RWPE2 (cell line): ENCODE data around the gene SMIM10L2A.

Source experiments
- ATAC-seq: fragments of 200-7000 bp; cut with Tn5 transposase; 3 replicates; pipeline ENCODE4 v1.9.1; 2021; ENCODE audit warnings: low read depth
- DNase-seq: peaks from one replicate; pipeline ENCODE4 v3.0.0-alpha.2; 2020; ENCODE audit warnings: low spot score
- H3K27ac ChIP-seq: fragments of 450-650 bp; 2 replicates; pipeline ENCODE4 v1.5.1; 2017; ENCODE audit warnings: mild to moderate bottlenecking; ENCODE audit not compliant: poor library complexity, severe bottlenecking
- H3K27me3 ChIP-seq: fragments of 250-450 bp; sonication (Bioruptor Pico); 2 replicates; pipeline ENCODE4 v1.5.1; 2021; ENCODE audit warnings: mild to moderate bottlenecking, moderate library complexity; ENCODE audit not compliant: insufficient read depth, poor library complexity, severe bottlenecking
- H3K36me3 ChIP-seq: fragments of 250-450 bp; sonication (Bioruptor Pico); 2 replicates; pipeline ENCODE4 v1.5.1; 2020; ENCODE audit warnings: low read depth, mild to moderate bottlenecking, moderate library complexity
- H3K4me1 ChIP-seq: fragments of 250-450 bp; sonication (Bioruptor Pico); 2 replicates; pipeline ENCODE4 v1.5.1; 2021; ENCODE audit warnings: mild to moderate bottlenecking, moderate library complexity; ENCODE audit not compliant: insufficient read depth, poor library complexity, severe bottlenecking
- H3K4me3 ChIP-seq: fragments of 250-450 bp; sonication (Bioruptor Pico); 2 replicates; pipeline ENCODE4 v1.5.1; 2021; ENCODE audit warnings: mild to moderate bottlenecking, moderate library complexity; ENCODE audit not compliant: severe bottlenecking
- H3K9me3 ChIP-seq: fragments of 250-450 bp; sonication (Bioruptor Pico); 2 replicates; pipeline ENCODE4 v1.5.1; 2021; ENCODE audit warnings: mild to moderate bottlenecking, moderate library complexity; ENCODE audit not compliant: severe bottlenecking
- CTCF ChIP-seq: fragments of 450-650 bp; IDR thresholded peaks from one replicate; pipeline ENCODE4 v1.5.1; 2017; ENCODE audit warnings: mild to moderate bottlenecking, moderate library complexity; ENCODE audit not compliant: poor library complexity, severe bottlenecking

SMIM10L2A gene

GRCh38 chrX:135476378-135476777 lies 54.6 kb downstream of the SMIM10L2A start:
- Histone ChIP-seq H3K27ac (no peak overlapping the region), H3K4me3 (no peak overlapping the region), H3K36me3 (no peaks in the 10 kb centered on the region), H3K27me3 (no peaks in the 10 kb centered on the region), H3K4me1 (no peaks in the 10 kb centered on the region), H3K9me3 (no peaks in the 10 kb centered on the region)
- DNase-seq, result no peak
- no peak for ATAC-seq
- no peak for TF ChIP-seq CTCF

- DNase-seq, result no peak
Measured at GRCh38 chrX:135477576-135477975, 55.8 kb downstream of the SMIM10L2A start.

More at GRCh38 chrX:135477576-135477975, 55.8 kb downstream of the SMIM10L2A start:
- Histone ChIP-seq H3K27me3 (no peaks in the 10 kb centered on the region), H3K4me3 (no peak overlapping the region), H3K4me1 (no peaks in the 10 kb centered on the region), H3K27ac (no peak overlapping the region), H3K9me3 (no peaks in the 10 kb centered on the region), H3K36me3 (no peaks in the 10 kb centered on the region)
- peak; percentile 58 for TF ChIP-seq CTCF
- peak; percentile 73 for ATAC-seq
